GM18951 (cell line): Measurements from ENCODE around the gene SYNPR.

ENCODE experiments used
- POLR2A ChIP-seq: IDR thresholded peaks from 4 replicates; pipeline ENCODE4 v1.6.1; 2011; ENCODE audit warnings: mild to moderate bottlenecking; ENCODE audit not compliant: insufficient read length, insufficient read depth; ENCODE audit errors: extremely low read depth
- in situ Hi-C: fragments of 300-500 bp; cut with MboI; formaldehyde crosslinking; loops from one replicate; pipeline ENCODE4 v1.12.0; 2022; ENCODE audit warnings: low sequenced_read_pairs, mixed read lengths, inconsistent platforms; ENCODE audit not compliant: unreplicated experiment

SYNPR gene

GRCh38 chr3:63365671-63366070 lies 87.6 kb downstream of the SYNPR start:
- no peak for TF ChIP-seq POLR2A
- in situ Hi-C loops = loop anchor here (25.0 kb wide), 1 partner anchor 647 kb away; the partner anchor contains the start of gene PSMD6

GRCh38 chr3:63370094-63370493 lies 92.0 kb downstream of the SYNPR start:
- no peak for TF ChIP-seq POLR2A
- in situ Hi-C loops = loop anchor here (25.0 kb wide), 1 partner anchor 642 kb away; the partner anchor contains the start of gene PSMD6

GRCh38 chr3:63383040-63383439 lies 104.9 kb downstream of the SYNPR start:
- TF ChIP-seq POLR2A = no peak
- in situ Hi-C loops = no loop called here

GRCh38 chr3:63384382-63384781 lies 106.3 kb downstream of the SYNPR start:
- TF ChIP-seq POLR2A = no peak
- in situ Hi-C loops = no loop called here

- in situ Hi-C loops = no loop called here
- TF ChIP-seq POLR2A = no peak
Measured at GRCh38 chr3:63385629-63386028, 107.5 kb downstream of the SYNPR start.

GRCh38 chr3:63386568-63386967 lies 108.5 kb downstream of the SYNPR start:
- in situ Hi-C loops = no loop called here
- TF ChIP-seq POLR2A = no peak

- in situ Hi-C loops = no loop called here
- TF ChIP-seq POLR2A = no peak
Measured at GRCh38 chr3:63387568-63387967, 109.5 kb downstream of the SYNPR start.

GRCh38 chr3:63390710-63391230 lies 112.7 kb downstream of the SYNPR start:
- in situ Hi-C loops = no loop called here
- TF ChIP-seq POLR2A = no peak

- in situ Hi-C loops = no loop called here
- TF ChIP-seq POLR2A = no peak
Measured at GRCh38 chr3:63395960-63396359, 117.9 kb downstream of the SYNPR start.

GRCh38 chr3:63400246-63400860 lies 122.2 kb downstream of the SYNPR start:
- no peak for TF ChIP-seq POLR2A
- in situ Hi-C loops = no loop called here

- TF ChIP-seq POLR2A = no peak
- in situ Hi-C loops = no loop called here
Measured at GRCh38 chr3:63405882-63406281, 127.8 kb downstream of the SYNPR start.

GRCh38 chr3:63413523-63413922 lies 135.4 kb downstream of the SYNPR start:
- in situ Hi-C loops = no loop called here
- no peak for TF ChIP-seq POLR2A

GRCh38 chr3:63414607-63415006 lies 136.5 kb downstream of the SYNPR start:
- in situ Hi-C loops = no loop called here
- TF ChIP-seq POLR2A = no peak

- no peak for TF ChIP-seq POLR2A
- in situ Hi-C loops = no loop called here
Measured at GRCh38 chr3:63429905-63430304, 151.8 kb downstream of the SYNPR start.

- in situ Hi-C loops = no loop called here
- no peak for TF ChIP-seq POLR2A
Measured at GRCh38 chr3:63430875-63431274, 152.8 kb downstream of the SYNPR start.

- TF ChIP-seq POLR2A = no peak
- in situ Hi-C loops = no loop called here
Measured at GRCh38 chr3:63437858-63438257, 159.8 kb downstream of the SYNPR start.
